ENCODE results near the gene ZNF552. TPM values are rescaled to one million over a fixed set of nuclear protein-coding genes. Genes with fewer than 3 reads are reported as not detected.

Gene ZNF552
- polyA plus RNA-seq, 1 of the 3 experiments (the other 2 are of a cell fraction), result 3.2 TPM

- Histone ChIP-seq H3K36me3 (replicated peaks in 1 of 2; ENCODE audit: control insufficient read depth in 1 of 2, insufficient read depth in 2 of 2, low read length in 1 of 2) (peaks cover 30 to 44% of the 10 kb centered on the region in 2 experiments), H3K9me2 (no peaks in the 10 kb centered on the region), H2AFZ (ENCODE audit: low read depth) (no peak overlapping the region), H3K4me1 (ENCODE audit: control insufficient read depth in 1 of 2, insufficient read depth in 2 of 2, low read depth in 1 of 2, low read length in 1 of 2) (no peaks in the 10 kb centered on the region), H3K27me3 (ENCODE audit: insufficient read depth) (no peaks in the 10 kb centered on the region), H3K4me3 (ENCODE audit: low read depth in 2 of 2, low read length in 1 of 2) (no peak overlapping the region), H3F3A (replicated peaks; ENCODE audit: insufficient read depth) (no peaks in the 10 kb centered on the region), H3K9me3 (0 out of 2 replicates have a peak, but pooled peaks cover 4% of the 10 kb centered on the region), H3K9ac (no peak overlapping the region), H3K27ac (ENCODE audit: low read depth in 2 of 2, low read length in 1 of 2) (no peak overlapping the region), H3K79me2 (ENCODE audit: insufficient read depth) (peaks cover 49% of the 10 kb centered on the region; the same call in 1 of the 2 replicates), H4K20me1 (ENCODE audit: insufficient read depth) (no peaks in the 10 kb centered on the region), H3K4me2 (no peak overlapping the region)
- POLR2A ChIA-PET, result no interaction called here
- TF ChIP-seq ZBTB33 (IDR thresholded peaks at IDR 0.05; ENCODE audit: borderline replicate concordance, low read depth) (no peak), NFIC (IDR thresholded peaks at IDR 0.05; ENCODE audit: borderline replicate concordance) (no peak)
- DNase-seq, result no peak
- CTCF ChIA-PET, result no interaction called here
- WGBS (ENCODE audit: low lambda C conversion rate), result 88% methylated on average over 6 of the region's 6 CpGs
Observed at GRCh38 chr19:57776764-57777296, 37.9 kb downstream of the ZNF552 start.

- Histone ChIP-seq H3K4me3 (ENCODE audit: low read depth in 2 of 2, low read length in 1 of 2) (no peak overlapping the region), H3K27ac (ENCODE audit: low read depth in 2 of 2, low read length in 1 of 2) (no peak overlapping the region), H3K9ac (no peak overlapping the region), H3K4me2 (no peak overlapping the region), H3K9me2 (no peaks in the 10 kb centered on the region), H3K79me2 (ENCODE audit: insufficient read depth) (peaks cover 64% of the 10 kb centered on the region), H2AFZ (ENCODE audit: low read depth) (no peak overlapping the region), H3K9me3 (no peaks in the 10 kb centered on the region), H3F3A (replicated peaks; ENCODE audit: insufficient read depth) (peaks cover 3% of the 10 kb centered on the region), H3K36me3 (replicated peaks in 1 of 2; ENCODE audit: control insufficient read depth in 1 of 2, insufficient read depth in 2 of 2, low read length in 1 of 2) (peaks cover 12 to 15% of the 10 kb centered on the region in 2 experiments), H3K27me3 (ENCODE audit: insufficient read depth) (no peaks in the 10 kb centered on the region), H3K4me1 (ENCODE audit: control insufficient read depth in 1 of 2, insufficient read depth in 2 of 2, low read depth in 1 of 2, low read length in 1 of 2) (no peaks in the 10 kb centered on the region), H4K20me1 (ENCODE audit: insufficient read depth) (no peaks in the 10 kb centered on the region)
- WGBS (ENCODE audit: low lambda C conversion rate), result 100% methylated on average over 3 of the region's 3 CpGs
- TF ChIP-seq EZH2phosphoT487 (IDR thresholded peaks at IDR 0.05; ENCODE audit: borderline replicate concordance, low read depth) (no peak), SIN3A (IDR thresholded peaks at IDR 0.05; ENCODE audit: borderline replicate concordance, low read depth, low read length) (no peak), NFIC (IDR thresholded peaks at IDR 0.05; ENCODE audit: borderline replicate concordance) (no peak), MEF2A (IDR thresholded peaks at IDR 0.05; ENCODE audit: borderline replicate concordance, low read depth) (no peak), RXRA (IDR thresholded peaks at IDR 0.05; ENCODE audit: borderline replicate concordance, low read depth) (no peak), USF2 (IDR thresholded peaks at IDR 0.05; ENCODE audit: borderline replicate concordance, low read depth, low read length) (no peak), POLR2AphosphoS5 (IDR thresholded peaks at IDR 0.05; ENCODE audit: low read depth, low read length) (no peak), SMC3 (IDR thresholded peaks at IDR 0.05; ENCODE audit: low read depth, low read length) (no peak), NRF1 (IDR thresholded peaks at IDR 0.05; ENCODE audit: low read depth, low read length) (no peak), JUND (IDR thresholded peaks at IDR 0.05) (no peak), YY1 (IDR thresholded peaks at IDR 0.05; ENCODE audit: low read depth) (no peak), TAF1 (IDR thresholded peaks at IDR 0.05; ENCODE audit: borderline replicate concordance, low read depth, low read length) (no peak), ZBTB33 (IDR thresholded peaks at IDR 0.05; ENCODE audit: borderline replicate concordance, low read depth) (no peak), GATA2 (CRISPR knock-in tag; IDR thresholded peaks at IDR 0.05) (no peak), ELF1 (IDR thresholded peaks at IDR 0.05) (no peak), EP300 (IDR thresholded peaks at IDR 0.05; ENCODE audit: borderline replicate concordance in 1 of 2, low read depth in 1 of 2, low read length in 1 of 2) (no peak), USF1 (IDR thresholded peaks at IDR 0.05; ENCODE audit: borderline replicate concordance, low read depth) (no peak), FOSL2 (IDR thresholded peaks at IDR 0.05; ENCODE audit: borderline replicate concordance, low read depth) (no peak)
- no peak for DNase-seq
- CTCF ChIA-PET, result no interaction called here
- POLR2A ChIA-PET, result no interaction called here
Observed at GRCh38 chr19:57773488-57773887, 41.2 kb downstream of the ZNF552 start.
